HG03196 (cell line): ENCODE results near the gene TSPAN14.

Experiments used
- ATAC-seq: cut with Tn5 transposase; IDR thresholded peaks from one replicate; pipeline ENCODE4 v1.9.1; 2021; ENCODE audit not compliant: unreplicated experiment

TSPAN14 gene

GRCh38 chr10:80486785-80487420, 32.8 kb downstream of the TSPAN14 start:
- ATAC-seq: no peak

DNA sequence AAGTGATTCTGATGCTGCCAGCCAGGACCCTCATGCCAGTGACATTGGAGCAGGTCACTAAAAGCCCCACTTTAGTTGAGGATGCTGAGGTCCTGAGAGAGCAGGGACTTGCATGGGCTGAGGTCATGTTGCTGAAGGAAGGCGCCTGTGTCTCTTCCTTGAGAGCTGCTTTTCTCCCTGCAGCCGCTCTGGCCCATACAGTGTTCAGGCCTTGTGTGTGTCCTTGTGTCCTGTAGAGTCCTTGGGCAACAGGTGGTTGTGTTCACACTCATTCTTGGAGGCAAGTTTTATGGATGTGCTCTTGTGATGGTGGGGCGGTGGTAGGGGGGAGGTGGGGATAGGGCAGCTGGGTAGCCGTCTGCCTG, 33.3 kb downstream of the TSPAN14 start:
- ATAC-seq: no peak

- peak; percentile 37 for ATAC-seq
These were observed 33.9 kb downstream of the TSPAN14 start for GRCh38 chr10:80487791-80488538.

DNA sequence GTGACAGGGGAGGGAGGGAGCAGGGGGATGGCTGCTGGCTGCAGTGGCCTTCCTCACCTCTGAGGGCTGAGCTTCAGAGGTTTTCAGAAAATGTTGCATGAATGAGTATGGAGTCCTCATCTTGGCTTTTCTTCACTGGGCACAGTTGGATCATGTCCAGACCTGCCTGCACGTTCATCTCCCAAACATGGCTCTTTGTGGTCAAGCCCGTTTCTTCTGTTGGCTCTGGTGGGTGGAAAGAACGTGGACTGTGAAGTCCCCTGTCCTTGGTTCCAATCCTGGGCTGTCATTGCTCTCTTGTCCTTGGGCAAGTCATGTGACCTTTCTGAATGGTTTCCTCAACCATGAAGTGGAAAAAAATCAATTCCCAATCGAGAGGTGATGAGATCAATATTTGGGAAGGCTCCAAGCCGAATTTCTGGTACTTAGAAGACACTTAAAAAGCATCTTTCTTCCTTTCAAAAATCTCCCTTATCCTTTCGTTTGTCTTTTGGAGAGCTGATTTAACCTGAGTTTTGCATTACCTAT, 34.5 kb downstream of the TSPAN14 start:
- ATAC-seq: no peak

DNA sequence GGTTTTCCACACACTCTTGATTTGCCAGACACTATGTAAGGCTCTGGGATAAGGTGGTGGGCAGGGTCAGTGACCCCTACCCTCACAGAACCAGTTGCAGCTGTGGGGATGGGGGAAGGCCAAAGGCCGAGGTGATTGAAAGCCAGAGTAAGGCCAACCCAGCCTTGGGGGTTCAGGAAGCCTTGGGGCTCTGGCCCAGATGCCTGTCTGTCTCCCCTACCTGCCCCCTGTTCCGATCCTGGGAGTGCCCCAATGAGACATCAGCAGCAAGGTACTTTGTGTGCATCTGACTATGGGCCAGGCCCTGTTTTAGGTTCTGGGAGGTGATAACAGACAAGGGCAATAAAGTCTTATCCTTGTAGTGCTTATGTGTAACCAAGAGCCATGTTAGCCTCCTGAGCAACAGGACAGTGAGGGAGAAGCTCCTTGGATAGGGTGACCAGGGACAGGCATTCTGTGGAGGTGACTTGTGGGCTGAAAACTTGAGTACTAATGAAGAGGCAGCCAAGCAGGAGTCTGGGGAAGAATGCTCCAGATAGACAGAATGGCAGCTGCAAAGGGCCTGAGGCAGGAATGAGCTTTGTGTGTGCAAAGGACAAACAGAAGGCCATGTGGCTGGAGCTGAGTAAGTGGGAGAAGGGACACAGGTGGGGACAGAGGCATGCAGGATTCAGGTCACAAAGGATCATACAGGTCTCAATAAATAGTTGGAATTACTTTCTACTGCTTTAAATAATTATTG, 35.4 kb downstream of the TSPAN14 start:
- no peak for ATAC-seq

DNA sequence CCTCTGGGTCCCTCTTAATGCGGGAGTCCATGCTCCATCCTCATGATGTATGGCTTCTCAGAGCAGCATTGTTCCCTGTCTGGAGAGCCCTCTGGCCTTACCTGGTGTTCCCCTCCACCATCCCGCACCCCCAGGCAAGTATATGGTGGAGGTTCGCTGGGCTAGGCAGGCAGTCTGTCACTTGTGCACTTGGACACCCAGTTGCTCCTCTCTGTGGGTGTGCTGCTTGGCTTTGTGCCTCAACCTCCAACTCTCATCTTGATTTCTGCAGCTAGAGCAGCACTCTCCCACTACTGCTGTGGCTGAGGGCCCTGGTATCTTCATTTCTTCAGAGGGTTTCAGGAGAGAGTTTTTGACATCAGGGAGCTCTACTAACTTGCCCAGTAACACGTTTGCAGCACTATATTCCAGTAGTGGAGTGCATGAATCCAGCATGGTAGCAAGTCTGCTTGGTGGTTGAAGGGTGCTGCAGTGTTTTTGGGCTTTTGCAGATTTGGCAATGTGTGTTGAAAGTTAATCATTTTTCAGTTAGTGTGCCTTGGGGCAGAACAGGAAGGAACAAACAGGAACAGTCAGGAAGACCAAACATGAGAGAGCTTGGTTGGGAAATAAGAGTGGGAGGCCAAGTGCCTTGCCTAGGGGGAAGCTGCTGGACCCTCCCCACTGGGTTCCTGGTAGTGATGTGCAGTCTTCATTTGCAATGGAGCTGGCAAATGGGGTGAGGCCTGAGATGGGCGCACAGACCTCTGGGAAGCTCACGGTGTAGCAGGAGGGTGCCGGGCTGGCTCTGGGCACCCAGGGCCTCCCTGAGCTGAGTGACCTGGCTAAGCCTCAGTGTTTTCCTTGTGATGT, 37.4 kb downstream of the TSPAN14 start:
- ATAC-seq: no peak

- ATAC-seq: peak; percentile 33
These were observed 38.9 kb downstream of the TSPAN14 start for GRCh38 chr10:80492848-80493521.

GRCh38 chr10:80493522-80494051, 39.5 kb downstream of the TSPAN14 start:
- ATAC-seq: peak; percentile 43

DNA sequence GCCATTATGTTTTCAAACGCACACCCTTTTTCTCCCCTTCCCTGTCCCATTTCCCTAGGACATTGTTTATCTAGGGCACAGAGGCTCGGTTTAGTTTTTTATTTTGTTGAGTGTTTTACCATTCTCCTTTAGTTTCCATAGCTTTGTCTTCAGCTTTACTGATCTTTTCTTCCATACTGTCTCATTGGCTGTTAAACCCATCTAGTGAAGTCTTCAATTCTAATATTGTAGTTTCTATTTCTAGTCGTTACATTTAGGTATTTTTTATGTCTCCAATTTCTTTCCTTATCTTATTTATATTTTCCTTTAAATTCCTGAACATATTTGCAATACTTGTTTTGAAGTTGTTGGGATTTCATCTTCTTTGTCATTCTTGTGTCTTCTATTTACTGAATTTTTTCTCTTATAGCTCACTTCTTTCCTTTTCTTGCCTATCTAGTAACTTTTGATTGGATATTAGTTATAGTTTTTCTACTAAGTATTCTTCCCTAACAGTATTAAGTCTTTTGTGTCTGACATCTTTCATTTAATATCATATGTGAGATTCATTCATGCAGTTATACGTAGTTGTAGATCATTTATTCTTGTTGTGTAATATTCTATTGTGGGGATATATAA, 42.6 kb downstream of the TSPAN14 start:
- ATAC-seq: no peak

DNA sequence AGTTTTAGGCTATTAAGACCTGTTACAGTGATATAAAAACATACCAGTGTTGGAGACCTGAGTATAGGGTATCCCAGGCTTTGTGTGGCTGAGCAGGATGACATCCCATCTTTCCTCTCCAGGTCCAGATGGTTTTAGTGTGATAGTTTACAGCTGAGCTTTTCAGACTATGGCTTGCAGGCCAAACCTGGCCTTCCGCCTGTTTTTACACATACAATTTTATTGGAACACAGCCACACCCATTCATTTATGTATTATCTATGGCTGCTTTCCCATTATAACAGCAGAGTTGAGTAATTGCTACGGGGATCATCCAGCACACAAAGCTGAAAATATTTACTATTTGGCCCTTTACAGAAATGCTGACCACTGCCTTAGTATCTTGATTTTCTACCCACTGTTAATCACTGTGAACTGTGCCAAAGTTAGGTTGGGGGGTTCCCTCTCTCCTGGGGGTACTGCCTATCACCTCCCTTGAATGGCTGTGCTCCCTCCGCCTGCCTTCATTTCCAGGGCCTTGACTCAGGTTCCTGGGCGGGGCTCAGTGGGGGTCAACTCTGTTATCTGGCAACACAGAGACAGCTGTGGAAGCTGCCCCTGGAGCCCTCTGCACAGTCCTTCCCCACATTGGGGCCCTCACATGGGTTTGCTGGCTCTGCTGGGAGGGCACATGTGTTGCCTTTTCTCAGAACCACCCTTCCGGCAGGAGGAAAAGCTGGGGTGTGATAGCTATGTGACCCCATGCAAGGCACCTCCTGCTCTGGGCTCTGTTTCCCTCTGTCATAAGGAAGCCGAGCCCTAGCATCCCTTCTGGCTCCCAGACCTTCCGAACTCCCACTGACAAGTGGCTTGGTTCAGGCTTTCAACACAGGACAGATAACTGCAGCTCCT, 43.3 kb downstream of the TSPAN14 start:
- no peak for ATAC-seq

DNA sequence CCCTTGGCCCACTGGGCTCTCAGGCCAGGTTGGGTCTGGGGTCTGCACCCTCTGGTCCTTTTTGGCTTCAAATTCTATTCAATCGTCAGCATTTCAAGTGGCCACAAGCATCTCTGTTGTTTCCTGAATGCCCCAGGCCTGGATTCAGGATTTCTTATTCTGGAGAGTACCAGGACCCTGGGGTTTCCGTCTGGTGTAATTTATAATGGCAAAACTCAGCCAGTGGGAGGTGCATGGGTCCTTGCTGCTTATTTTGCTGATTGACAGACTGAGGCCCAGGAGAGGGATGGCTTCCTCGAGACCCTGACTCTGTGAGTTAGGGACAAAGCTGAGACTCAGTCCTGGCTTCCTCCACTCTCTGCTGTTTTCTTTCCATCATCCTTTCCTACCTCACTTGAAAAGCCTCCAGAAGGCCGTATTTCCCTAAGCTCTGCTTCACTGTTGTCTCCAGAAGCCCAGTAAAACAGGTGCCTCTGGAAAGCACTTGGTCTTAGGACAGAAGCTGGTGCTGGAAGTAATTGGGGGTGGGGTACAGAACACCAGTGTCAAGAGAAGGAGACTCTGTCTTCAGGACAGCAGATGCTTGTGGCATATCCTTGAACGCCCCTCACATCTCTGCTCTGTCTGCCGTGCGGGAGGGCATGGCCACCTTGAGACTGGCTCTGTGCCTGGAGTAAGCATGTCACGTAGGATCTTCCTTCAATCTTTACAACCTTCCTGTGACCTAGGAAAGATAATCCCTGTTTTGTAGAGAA, 44.1 kb downstream of the TSPAN14 start:
- ATAC-seq: no peak

DNA sequence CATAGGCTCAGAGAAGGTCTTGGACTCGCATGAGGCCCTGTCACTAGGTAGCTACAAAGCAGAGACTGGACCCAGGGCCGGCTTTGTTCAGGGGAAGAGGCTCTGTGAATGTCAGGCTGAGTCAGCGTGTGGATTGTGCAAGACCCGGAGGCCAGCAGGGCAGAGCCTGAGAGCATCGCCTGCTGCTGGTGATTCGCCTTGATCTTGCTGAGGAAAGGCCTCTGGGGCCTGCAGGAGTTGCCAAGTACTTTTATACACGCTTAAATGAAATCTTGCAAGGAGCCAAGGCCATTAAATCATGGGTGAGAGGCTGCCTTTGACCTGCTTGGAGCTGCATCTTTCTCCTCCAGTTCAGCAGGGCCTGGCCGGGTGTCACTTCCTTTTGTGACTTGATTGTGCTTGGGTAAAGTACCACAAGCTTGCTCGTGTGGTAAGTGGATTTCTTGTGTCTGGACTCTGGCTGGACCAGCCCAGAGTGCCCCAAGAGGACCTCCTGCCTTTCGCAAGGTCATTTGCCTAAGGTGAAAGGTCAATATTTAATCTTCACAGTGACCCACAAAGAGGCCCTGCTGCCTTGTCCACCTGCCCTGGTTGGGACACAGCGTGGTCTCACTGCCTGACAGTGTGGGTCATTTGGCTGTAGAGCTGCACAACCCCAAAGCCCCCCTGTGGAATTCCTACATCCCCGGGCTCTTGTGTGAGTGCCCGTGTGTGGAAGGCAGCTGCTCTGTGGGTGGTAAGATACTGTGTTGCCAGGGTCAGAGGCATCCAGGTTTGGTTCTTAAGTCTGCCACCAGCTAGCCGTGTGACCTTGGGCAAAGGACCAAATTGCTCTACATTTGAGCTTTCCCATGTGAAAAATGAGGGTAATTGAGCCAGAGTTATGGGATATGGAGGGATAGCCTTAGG, 45.0 kb downstream of the TSPAN14 start:
- ATAC-seq: no peak

- ATAC-seq: peak; percentile 50
These were observed 46.7 kb downstream of the TSPAN14 start for GRCh38 chr10:80500572-80501380.

GRCh38 chr10:80501381-80501912, 47.3 kb downstream of the TSPAN14 start:
- no peak for ATAC-seq

DNA sequence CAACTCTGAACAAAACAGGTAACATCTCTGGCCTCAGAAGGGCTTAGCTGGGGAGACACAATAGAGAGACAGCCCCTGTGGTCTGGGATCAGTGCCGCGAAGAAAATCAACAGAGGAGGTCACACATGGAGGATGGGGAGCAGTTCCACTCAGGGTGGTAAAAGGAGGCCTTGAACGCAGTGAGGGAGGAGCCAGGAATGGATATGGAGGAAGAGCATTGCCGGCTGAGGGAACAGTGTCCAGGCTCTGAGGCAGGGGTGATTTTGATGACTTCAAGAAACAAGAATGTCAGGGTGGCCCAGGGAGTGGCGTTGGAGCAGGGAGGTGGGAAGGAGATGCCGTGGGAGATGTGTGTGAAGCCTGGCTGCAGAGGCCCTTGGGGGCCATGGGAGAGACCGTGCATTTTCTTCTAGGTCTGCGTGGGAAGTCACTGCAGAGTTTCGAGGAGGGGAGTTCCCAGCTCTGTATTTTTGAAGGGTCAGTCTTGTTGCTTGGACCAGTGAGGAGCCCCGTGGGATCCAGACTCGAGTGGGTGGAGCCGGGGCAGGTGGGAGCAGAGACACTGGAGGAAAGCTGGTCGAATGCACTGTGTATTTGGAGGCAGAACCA, 47.9 kb downstream of the TSPAN14 start:
- ATAC-seq: no peak
